Stimulated activated CD8-positive, alpha-beta memory T cell treated with anti-CD3 and anti-CD28 coated beads, Interleukin-2, amount 100 ng/mL, for 48 hours (primary cell): ENCODE measurements around the gene DYNC2I2.
"Not testable (repeated sequence)": the region's sequence is repeated elsewhere in the genome, so short reads cannot be mapped to it uniquely, and the experiment has no call there.

Experiments used
- DNase-seq, 2 donors: peaks; one replicate each; pipeline ENCODE4 v3.0.0-alpha.2; 2020; ENCODE audit warnings: low read depth in 2 of 2

The DYNC2I2 gene

DNA sequence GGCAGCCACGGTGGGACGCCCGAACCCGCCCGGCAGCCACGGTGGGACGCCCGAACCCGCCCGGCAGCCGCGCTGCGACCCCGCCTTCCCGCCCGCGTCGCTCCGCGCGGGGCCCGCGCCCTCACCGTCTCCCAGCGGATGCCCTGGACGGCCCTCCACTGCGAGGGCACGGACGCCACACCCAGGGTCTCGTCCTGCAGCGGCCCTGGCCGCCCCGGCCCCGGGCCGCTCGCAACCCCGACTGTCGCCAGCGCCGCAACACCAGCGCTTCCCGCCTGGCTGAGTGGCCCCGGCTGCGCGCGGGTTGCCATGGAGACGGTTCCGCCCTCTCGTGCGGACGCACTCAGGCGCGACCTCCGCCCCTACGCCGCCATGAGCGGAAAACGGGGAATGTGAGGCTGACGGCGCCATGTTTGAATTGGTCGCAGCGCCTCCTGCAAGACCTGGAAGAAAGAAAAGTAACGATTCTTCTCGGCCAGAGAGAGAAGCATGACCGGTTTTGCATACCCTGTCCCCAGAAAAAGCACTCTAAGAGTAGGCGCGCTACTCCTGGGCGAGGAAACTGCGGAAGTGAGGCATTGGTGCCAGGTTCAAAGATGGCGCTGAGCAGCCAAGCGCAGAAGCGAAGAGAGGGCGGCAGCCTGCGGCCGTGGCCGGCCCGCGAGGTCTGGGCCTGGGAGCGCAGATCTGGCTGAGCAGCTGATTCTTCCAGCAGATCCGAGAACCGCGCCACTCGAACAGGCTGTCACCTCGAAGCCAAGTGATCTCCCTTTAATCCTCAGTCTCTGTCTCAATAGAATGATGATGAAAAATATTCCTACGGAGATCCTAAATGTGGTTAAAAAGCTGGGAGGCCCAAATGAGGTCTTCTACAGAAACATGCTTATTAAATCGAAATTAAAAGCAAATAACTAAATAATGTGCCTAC is at the start of gene DYNC2I2:
DYNC2I2 (minus strand) TSS at position 432 of the 928 bp plus-strand sequence; CDS start at position 311, 121 bp downstream.
- peak; percentile 96 to 97 for DNase-seq

DNA sequence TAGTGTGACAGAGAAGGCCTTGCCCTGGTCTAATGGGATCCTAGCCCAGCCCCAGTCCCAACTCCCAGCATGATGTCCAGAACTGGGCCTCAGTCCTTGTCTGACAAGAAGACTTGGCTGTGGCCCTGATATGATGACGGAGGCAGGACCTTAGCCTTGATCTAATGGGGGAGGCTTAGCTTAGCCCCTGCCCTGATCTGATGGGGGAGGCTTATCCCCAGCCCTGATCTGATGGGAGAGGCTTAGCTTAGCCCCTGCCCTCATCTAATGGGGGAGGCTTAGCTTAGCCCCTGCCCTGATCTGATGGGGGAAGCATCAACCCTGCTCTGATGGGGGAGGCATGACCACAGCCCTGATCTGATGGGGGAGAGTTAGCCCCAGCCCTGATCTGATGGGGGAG is 49.4 kb upstream of the DYNC2I2 start:
- no peak for DNase-seq

GRCh38 chr9:128705051-128705965 is 48.7 kb upstream of the DYNC2I2 start:
- DNase-seq = no peak

- DNase-seq = no peak
Measured at GRCh38 chr9:128704356-128704670, 47.7 kb upstream of the DYNC2I2 start.

- DNase-seq = no peak
Measured at GRCh38 chr9:128703616-128704355, 47.1 kb upstream of the DYNC2I2 start.

- no peak for DNase-seq
Measured at GRCh38 chr9:128702949-128703615, 46.4 kb upstream of the DYNC2I2 start.

DNA sequence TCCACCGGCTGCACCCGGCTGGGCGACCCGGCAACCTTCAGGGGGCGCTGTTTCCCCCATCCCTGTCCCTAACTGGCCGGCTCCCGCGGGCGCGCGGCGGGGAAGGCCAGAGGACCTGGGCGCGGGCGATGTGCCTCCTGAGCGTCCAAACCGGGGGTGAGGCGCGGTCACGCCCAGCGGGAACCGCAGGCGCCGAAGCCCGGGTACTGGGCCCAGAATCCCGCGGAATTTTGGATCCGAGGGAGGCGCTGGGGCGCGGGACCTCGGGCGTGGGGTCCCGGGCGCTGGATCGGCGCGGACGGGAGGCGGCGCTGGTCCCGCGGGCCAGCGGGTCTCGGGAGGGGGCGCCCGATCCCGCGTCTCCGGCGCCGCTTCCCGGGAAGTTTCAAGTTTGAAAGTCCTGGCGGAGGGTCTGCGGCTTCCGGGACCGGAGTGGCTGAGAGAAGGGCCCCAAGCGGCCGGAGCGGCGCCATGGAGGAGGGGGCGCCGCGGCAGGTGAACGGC is 45.9 kb upstream of the DYNC2I2 start, which contains the start of gene PKN3:
PKN3 (plus strand) TSS at position 59 of the 504 bp plus-strand sequence; CDS start at position 472, 413 bp downstream.
- peak; percentile 86 to 91 for DNase-seq

- DNase-seq = no peak
Measured at GRCh38 chr9:128701227-128701854, 44.7 kb upstream of the DYNC2I2 start.

DNA sequence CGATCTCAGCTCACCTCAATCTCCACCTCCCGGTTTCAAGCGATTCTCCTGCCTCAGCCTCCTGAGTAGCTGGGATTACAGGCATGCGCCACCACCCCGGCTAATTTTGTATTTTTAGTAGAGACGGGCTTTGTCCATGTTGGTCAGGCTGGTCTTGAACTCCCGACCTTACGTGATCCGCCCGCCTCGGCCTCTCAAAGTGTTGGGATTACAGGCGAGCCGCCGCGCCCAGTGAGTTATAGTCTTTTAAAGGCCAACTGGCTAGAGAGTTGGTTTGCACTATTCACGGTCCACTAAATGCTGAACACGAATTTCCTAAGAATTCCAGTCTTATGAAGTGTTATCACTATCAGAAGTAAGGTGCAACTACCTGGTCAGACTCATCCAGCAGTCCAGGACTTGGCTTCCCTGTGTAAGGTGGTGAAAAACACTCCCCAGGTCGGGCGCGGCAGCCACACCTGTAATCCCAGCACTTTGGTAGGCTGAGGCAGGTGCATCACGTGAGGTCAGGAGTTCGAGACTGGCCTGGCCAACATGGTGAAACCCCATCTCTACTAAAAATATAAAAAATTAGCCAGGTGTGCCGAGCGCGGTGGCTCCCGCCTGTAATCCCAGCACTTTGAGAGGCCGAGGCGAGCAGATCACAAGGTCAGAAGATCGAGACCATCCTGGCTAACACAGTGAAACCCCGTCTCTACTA is 42.6 kb upstream of the DYNC2I2 start:
- not testable (repeated sequence) for DNase-seq

GRCh38 chr9:128696923-128697707 is 40.5 kb upstream of the DYNC2I2 start:
- no peak for DNase-seq

GRCh38 chr9:128694344-128694743 is 37.7 kb upstream of the DYNC2I2 start:
- DNase-seq = no peak

DNA sequence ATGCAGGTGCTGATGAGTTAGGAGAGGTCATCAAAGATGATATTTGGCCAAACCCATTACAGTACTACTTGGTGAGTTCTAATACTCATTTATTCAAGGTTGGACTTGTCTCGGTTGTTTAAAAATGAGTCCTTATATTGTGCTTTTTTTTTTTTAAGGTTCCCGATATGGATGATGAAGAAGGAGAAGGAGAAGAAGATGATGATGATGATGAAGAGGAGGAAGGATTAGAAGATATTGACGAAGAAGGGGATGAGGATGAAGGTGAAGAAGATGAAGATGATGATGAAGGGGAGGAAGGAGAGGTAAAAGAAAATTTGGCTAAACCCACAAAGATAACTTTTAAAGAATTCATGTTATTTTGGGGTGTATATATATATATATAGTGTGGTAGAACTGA is 37.1 kb upstream of the DYNC2I2 start:
- not testable (repeated sequence) for DNase-seq

DNA sequence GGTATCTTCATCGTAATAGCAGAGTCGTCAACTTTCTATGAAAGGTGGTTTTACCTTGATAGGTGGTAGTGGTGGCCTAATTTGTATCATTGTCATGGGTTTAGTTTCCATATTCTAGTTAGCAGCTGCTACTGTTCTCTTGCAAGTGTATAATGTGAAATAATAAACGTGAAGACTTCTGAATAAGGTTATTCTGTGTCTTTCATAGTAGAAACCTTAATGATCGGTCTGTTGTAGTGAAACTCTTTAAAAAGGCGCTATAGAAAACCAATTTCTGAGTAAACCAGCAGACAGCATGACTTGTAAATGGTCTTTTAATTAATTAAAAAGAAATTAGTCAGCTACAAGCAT is 34.0 kb upstream of the DYNC2I2 start:
- no peak for DNase-seq

- no peak for DNase-seq
Measured at GRCh38 chr9:128689820-128690683, 33.4 kb upstream of the DYNC2I2 start.

- DNase-seq = no peak
Measured at GRCh38 chr9:128689293-128689774, 32.7 kb upstream of the DYNC2I2 start.

DNA sequence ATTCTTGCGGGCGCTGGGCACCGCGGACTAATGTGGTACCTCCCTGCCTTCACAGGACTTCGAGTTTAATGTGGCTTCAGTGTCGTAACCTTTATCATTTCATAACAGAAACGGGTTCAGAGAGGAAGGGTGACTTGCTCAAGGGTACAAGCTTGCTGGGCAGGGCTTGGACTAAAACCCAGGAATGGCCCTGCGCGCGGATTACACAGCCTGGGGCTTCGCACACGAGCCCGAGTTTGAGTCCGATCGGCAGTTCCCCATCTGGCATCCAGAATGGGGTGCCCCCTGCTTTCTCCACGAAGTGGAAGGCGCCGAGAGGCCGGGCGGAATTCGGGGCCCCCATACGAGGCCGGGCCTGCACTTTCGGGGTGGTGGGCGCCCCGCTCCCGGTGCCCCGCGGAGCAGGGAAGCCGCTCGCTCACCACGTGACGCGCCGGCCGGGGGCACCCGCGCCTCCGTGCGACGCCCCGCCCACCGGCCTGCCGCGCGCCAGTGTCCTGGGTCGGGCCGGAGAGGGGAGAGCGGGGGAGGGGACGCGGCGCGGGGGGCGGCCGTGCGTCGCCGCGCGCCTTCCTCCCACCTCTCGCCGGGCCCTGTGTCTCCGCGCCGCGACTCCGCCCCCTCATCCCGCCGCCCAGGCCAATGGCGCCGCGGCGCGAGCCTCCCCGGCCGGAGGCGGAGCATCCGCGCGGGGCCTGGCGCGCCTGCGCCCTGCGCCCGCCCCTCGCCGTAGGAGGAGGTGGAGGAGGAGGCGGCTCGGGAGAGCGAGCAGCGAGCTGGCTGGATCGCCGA is 32.0 kb upstream of the DYNC2I2 start, which contains the start of gene SET:
SET (plus strand) TSS at position 722 of the 792 bp plus-strand sequence. CDS start 361 bp downstream, outside the sequence.
- peak; percentile 90 to 96 for DNase-seq

DNA sequence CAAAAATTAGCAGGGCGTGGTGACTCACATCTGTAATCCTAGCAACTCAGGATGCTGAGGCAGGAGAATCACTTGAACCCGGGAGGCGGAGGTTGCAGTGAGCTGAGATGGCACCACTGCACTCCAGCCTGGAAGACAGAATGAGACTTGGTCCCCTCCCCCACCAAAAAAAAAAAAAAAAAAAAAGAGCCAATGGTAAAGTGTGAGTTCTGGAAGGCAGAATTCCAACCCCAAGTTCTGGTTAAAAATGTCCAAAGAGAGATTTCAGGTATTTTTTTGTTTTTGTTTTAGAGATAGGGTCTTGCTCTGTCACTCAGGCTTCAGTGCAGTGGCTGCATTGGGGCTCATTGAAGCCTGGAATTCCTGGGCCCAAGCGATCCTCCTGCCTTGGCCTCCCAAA is 30.8 kb upstream of the DYNC2I2 start:
- no peak for DNase-seq
